ENCODE data around the gene DISC1. TPM values are rescaled to one million over a fixed set of nuclear protein-coding genes. Genes with fewer than 3 reads are reported as not detected.

Gene DISC1
- polyA plus RNA-seq (2012; rRNA removed), result 1.7 and 2.1 TPM in 2 replicates
- 1.6 and 2.0 TPM in 2 replicates for polyA plus RNA-seq (2012; cell fraction: cytosol; rRNA removed)
- polyA plus RNA-seq (2012; cell fraction: nucleus; rRNA removed), result 2.4 and 4.4 TPM in 2 replicates

- Histone ChIP-seq H3K9ac (peak within 1 kb of the TSS; percentile 68), H4K20me1 (ENCODE audit: insufficient read depth) (no peaks in the 10 kb centered on the region), H3K9me2 (no peaks in the 10 kb centered on the region), H3K4me1 (ENCODE audit: control insufficient read depth in 1 of 2, insufficient read depth in 2 of 2, low read depth in 1 of 2, low read length in 1 of 2) (peaks cover 0 to 14% of the 10 kb centered on the region in 2 experiments; a peak in 1 of 4 replicates), H3F3A (replicated peaks; ENCODE audit: insufficient read depth) (peaks cover 6% of the 10 kb centered on the region), H3K27ac (ENCODE audit: low read depth in 2 of 2, low read length in 1 of 2) (peak within 1 kb of the TSS; percentile 22 to 36; a peak in 1 of 4 replicates), H2AFZ (ENCODE audit: low read depth) (peak within 1 kb of the TSS; percentile 89), H3K4me3 (ENCODE audit: low read depth in 2 of 2, low read length in 1 of 2) (peak within 1 kb of the TSS; percentile 71 to 74), H3K4me2 (peak within 1 kb of the TSS; percentile 95), H3K36me3 (replicated peaks in 1 of 2; ENCODE audit: control insufficient read depth in 1 of 2, insufficient read depth in 2 of 2, low read length in 1 of 2) (no peaks in the 10 kb centered on the region), H3K9me3 (no peaks in the 10 kb centered on the region), H3K79me2 (ENCODE audit: insufficient read depth) (no peaks in the 10 kb centered on the region), H3K27me3 (ENCODE audit: insufficient read depth) (no peaks in the 10 kb centered on the region)
- WGBS (ENCODE audit: low lambda C conversion rate), result 0% methylated on average over 13 of the region's 38 CpGs
- ChIA-PET CTCF (interaction anchor here (1.5 kb wide), 1 partner anchor 21 kb away, joined by 8 read pairs; no protein-coding TSS in a partner anchor), POLR2A (no interaction called here)
- peak; percentile 93 for DNase-seq
- TF ChIP-seq RAD21 (IDR thresholded peaks at IDR 0.05; ENCODE audit: low read length) (no peak; the same call in 1 of the 2 replicates), SIN3A (IDR thresholded peaks at IDR 0.05; ENCODE audit: borderline replicate concordance, low read depth, low read length) (peak; percentile 67; the same call in 1 of the 2 replicates), NRF1 (IDR thresholded peaks at IDR 0.05; ENCODE audit: low read depth, low read length) (peak; percentile 57), NFIC (IDR thresholded peaks at IDR 0.05; ENCODE audit: borderline replicate concordance) (no peak), FOSL2 (IDR thresholded peaks at IDR 0.05; ENCODE audit: borderline replicate concordance, low read depth) (peak; percentile 46; the same call in 1 of the 2 replicates), RXRA (IDR thresholded peaks at IDR 0.05; ENCODE audit: borderline replicate concordance, low read depth) (no peak), TAF1 (IDR thresholded peaks at IDR 0.05; ENCODE audit: borderline replicate concordance, low read depth, low read length) (peak; percentile 20; the same call in 1 of the 2 replicates), MAX (IDR thresholded peaks at IDR 0.05; ENCODE audit: low read depth) (peak; percentile 59; the same call in 1 of the 2 replicates), ZBTB33 (IDR thresholded peaks at IDR 0.05; ENCODE audit: borderline replicate concordance, low read depth) (peak; percentile 53; the same call in 1 of the 2 replicates), RCOR1 (IDR thresholded peaks at IDR 0.05; ENCODE audit: low read length) (no peak), CHD2 (IDR thresholded peaks at IDR 0.05; ENCODE audit: low read length, partially characterized antibody) (peak; percentile 60), PBX3 (IDR thresholded peaks at IDR 0.05) (peak; percentile 19; the same call in 1 of the 2 replicates)
Measured at GRCh38 chr1:231626535-231626950, at the start of gene DISC1. Gene DISC1 (plus strand): TSS chr1:231626790. CDS start chr1:231626868, 78 bp downstream.

All from SK-N-SH (cell line).